Germinal center (tissue), 1 donor: ENCODE results near the gene IGSF9.
A peak's percentile ranks its signal among the peaks of the same experiment; 100 is the strongest.

Experiments used
- DNase-seq: peaks from one replicate; pipeline ENCODE4 v3.0.0; 2012; ENCODE audit warnings: mixed read lengths, low spot score

The IGSF9 gene

GRCh38 chr1:159898527-159898926, 46.9 kb downstream of the IGSF9 start:
- DNase-seq: no peak

- DNase-seq: no peak
Measured at GRCh38 chr1:159897962-159898361, 47.5 kb downstream of the IGSF9 start.

GRCh38 chr1:159896546-159896930, 48.9 kb downstream of the IGSF9 start:
- DNase-seq: no peak

GRCh38 chr1:159895836-159896545, 49.4 kb downstream of the IGSF9 start:
- DNase-seq: no peak

- DNase-seq: no peak
Measured at GRCh38 chr1:159895286-159895685, 50.1 kb downstream of the IGSF9 start.

- DNase-seq: no peak
Measured at GRCh38 chr1:159892944-159893343, 52.5 kb downstream of the IGSF9 start.

GRCh38 chr1:159891275-159892157, 53.9 kb downstream of the IGSF9 start:
- DNase-seq: peak; percentile 65

GRCh38 chr1:159890390-159890789, 55.0 kb downstream of the IGSF9 start:
- no peak for DNase-seq

- DNase-seq: peak; percentile 66
Measured at GRCh38 chr1:159889821-159890252, 55.6 kb downstream of the IGSF9 start.

- DNase-seq: peak; percentile 51
Measured at GRCh38 chr1:159889202-159889601, 56.2 kb downstream of the IGSF9 start.

GRCh38 chr1:159884296-159884695, 61.1 kb downstream of the IGSF9 start:
- DNase-seq: no peak

- DNase-seq: no peak
Measured at GRCh38 chr1:159883134-159883533, 62.3 kb downstream of the IGSF9 start.

- no peak for DNase-seq
Measured at GRCh38 chr1:159882527-159882862, 62.9 kb downstream of the IGSF9 start.

- no peak for DNase-seq
Measured at GRCh38 chr1:159881622-159882526, 63.5 kb downstream of the IGSF9 start.

GRCh38 chr1:159880430-159880829, 65.0 kb downstream of the IGSF9 start:
- DNase-seq: no peak

GRCh38 chr1:159879977-159880376, 65.4 kb downstream of the IGSF9 start:
- no peak for DNase-seq

GRCh38 chr1:159879136-159879535, 66.3 kb downstream of the IGSF9 start:
- DNase-seq: no peak

- no peak for DNase-seq
Measured at GRCh38 chr1:159877695-159878444, 67.5 kb downstream of the IGSF9 start.
